Bronchial epithelial cell (primary cell): ENCODE measurements around the gene OR2AP1. TPM values are rescaled to one million over a fixed set of nuclear protein-coding genes. Genes with fewer than 3 reads are reported as not detected.
A peak's percentile ranks its signal among the peaks of the same experiment; 100 is the strongest.
"Not testable (repeated sequence)": the region's sequence is repeated elsewhere in the genome, so short reads cannot be mapped to it uniquely, and the experiment has no call there.

Source experiments
- DNase-seq: peaks from one replicate; pipeline ENCODE4 v3.0.0-alpha.2; 2010; ENCODE audit warnings: low read depth
- FAIRE-seq: peaks from 2 replicates; lab custom pipeline; 2011; peaks lifted over from hg19 to GRCh38; lab: Jason Lieb, UNC
- H3K27me3 ChIP-seq: 2 replicates; pipeline ENCODE4 v1.5.1; 2011; ENCODE audit warnings: low read length; ENCODE audit not compliant: control insufficient read depth, insufficient read depth
- H3K36me3 ChIP-seq: 2 replicates; pipeline ENCODE4 v1.5.1; 2011; ENCODE audit warnings: low read length; ENCODE audit not compliant: control insufficient read depth, insufficient read depth
- H3K4me3 ChIP-seq: 2 replicates; pipeline ENCODE4 v1.5.1; 2011; ENCODE audit warnings: mild to moderate bottlenecking, low read depth, low read length, control low read depth
- total RNA-seq: library from RNA; depleted of rRNA; stranded (reverse); fragments of >200 nt; gene quantifications from 2 replicates; pipeline ENCODE4 v1.2.1, GENCODE V29; 2014
- TF ChIP-seq, protein P1 (sequence below): IDR thresholded peaks from 2 replicates; pipeline ENCODE4 v1.5.1; 2011; ENCODE audit warnings: mild to moderate bottlenecking, moderate library complexity, low read length, control low read depth, inconsistent platforms; ENCODE audit not compliant: insufficient read depth, severe bottlenecking

The OR2AP1 gene
- total RNA-seq, 1 donor from 2014 or later: not detected

DNA sequence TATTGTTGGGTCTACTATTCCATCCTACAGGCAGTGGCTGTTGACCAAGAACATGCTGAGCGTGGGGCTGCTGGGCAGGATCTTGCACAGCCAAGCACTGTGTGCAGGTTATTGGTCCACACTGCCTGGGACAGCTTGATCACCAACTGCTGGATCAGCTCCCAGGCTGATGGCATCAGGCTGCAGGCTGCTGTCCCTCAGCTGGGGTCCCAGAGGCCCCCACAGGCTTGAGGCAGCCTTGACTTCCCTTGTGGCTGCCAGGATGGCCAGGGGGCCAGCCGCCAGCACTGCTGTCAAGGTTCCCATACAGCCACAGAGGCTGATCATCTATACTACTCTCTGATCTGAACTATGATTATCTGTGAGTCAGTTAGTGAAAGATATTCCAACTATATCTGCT, 9.8 kb downstream of the OR2AP1 start:
- TF ChIP-seq, protein P1, sequence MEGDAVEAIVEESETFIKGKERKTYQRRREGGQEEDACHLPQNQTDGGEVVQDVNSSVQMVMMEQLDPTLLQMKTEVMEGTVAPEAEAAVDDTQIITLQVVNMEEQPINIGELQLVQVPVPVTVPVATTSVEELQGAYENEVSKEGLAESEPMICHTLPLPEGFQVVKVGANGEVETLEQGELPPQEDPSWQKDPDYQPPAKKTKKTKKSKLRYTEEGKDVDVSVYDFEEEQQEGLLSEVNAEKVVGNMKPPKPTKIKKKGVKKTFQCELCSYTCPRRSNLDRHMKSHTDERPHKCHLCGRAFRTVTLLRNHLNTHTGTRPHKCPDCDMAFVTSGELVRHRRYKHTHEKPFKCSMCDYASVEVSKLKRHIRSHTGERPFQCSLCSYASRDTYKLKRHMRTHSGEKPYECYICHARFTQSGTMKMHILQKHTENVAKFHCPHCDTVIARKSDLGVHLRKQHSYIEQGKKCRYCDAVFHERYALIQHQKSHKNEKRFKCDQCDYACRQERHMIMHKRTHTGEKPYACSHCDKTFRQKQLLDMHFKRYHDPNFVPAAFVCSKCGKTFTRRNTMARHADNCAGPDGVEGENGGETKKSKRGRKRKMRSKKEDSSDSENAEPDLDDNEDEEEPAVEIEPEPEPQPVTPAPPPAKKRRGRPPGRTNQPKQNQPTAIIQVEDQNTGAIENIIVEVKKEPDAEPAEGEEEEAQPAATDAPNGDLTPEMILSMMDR: no peak
- FAIRE-seq (no peak), DNase-seq (no peak)
- Histone ChIP-seq H3K36me3 (no peaks in the 10 kb centered on the region), H3K4me3 (no peak overlapping the region), H3K27me3 (no peaks in the 10 kb centered on the region)

GRCh38 chr12:55585817-55586216, 13.5 kb downstream of the OR2AP1 start:
- H3K27me3 ChIP-seq: no peaks in the 10 kb centered on the region
- no peak for FAIRE-seq
- no peak for DNase-seq
- no peak overlapping the region for H3K4me3 ChIP-seq
- TF ChIP-seq, protein P1: no peak
- no peaks in the 10 kb centered on the region for H3K36me3 ChIP-seq

DNA sequence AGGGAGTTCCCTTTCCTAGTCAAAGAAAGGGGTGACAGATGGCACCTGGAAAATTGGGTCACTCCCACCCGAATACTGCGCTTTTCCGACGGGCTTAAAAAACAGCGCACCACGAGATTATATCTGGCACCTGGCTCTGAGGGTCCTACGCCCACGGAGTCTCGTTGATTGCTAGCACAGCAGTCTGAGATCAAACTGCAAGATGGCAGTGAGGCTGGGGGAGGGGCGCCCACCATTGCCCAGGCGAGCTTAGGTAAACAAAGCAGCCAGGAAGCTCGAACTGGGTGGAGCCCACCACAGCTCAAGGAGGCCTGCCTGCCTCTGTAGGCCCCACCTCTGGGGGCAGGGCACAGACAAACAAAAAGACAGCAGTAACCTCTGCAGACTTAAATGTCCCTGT, 17.9 kb downstream of the OR2AP1 start:
- H3K36me3 ChIP-seq, H3K4me3 ChIP-seq, H3K27me3 ChIP-seq, FAIRE-seq, DNase-seq: not testable (repeated sequence)

DNA sequence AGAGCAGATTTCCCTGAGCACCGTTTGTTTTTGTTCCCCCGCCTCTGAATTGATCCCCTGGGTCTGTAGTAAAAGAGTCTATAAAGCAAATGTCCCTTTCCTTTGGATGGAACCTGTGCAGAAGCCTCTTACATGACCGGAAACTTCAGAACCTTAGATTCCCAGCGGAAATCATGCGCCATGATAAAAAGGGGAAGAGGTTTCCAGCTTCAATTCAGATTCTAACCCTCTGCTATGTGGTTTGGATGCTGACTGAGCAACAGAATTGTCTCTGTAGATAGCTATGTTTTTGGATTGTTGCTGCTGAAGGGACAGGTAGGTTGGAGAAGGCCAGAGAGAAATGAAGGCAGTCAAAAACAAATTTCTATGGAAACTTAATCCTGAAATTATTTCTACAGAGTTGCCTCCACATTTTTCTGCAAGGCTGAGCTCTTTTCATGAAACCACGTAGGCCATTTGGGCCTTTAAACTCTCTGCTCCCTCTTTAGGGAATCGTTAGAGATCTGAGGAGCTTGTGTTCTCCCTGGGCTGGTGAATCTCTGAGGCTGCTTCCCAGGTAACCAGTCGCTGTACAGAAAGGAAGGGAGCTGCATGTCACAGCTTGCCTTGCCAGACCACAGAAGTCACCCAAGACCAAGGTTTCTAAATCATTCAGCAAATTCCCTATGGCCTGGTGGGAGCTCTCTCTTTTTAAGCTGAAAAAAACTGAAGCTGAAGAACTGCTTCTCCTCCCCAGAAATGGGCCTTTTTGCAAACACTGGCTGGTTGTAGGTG, 35.7 kb downstream of the OR2AP1 start:
- TF ChIP-seq, protein P1: no peak
- FAIRE-seq (no peak), DNase-seq (peak; percentile 74)
- H3K4me3 ChIP-seq: no peak overlapping the region
- no peaks in the 10 kb centered on the region for H3K36me3 ChIP-seq
- H3K27me3 ChIP-seq: no peaks in the 10 kb centered on the region

GRCh38 chr12:55610598-55610997, 38.3 kb downstream of the OR2AP1 start:
- no peaks in the 10 kb centered on the region for H3K27me3 ChIP-seq
- DNase-seq (no peak), FAIRE-seq (no peak)
- no peak overlapping the region for H3K4me3 ChIP-seq
- TF ChIP-seq, protein P1: no peak
- H3K36me3 ChIP-seq: no peaks in the 10 kb centered on the region

DNA sequence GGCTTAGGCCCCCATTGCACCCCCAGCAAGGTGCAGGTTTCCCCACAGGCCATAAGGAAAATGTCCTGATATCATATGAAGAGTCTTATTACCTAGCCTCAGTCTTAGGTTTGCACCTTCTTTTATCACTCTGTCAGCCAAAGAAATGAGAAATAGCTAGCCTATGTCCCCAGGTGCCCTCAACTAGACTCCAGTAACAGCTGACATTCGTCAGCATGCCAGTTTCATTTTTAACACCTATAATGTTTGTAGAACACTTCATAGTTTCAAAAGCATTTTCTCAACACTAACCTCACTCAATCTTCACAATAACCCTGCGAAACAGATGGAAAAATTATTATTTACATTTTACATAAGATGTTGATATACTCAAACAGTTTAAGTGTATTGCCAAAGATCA, 40.4 kb downstream of the OR2AP1 start:
- Histone ChIP-seq H3K36me3 (no peaks in the 10 kb centered on the region), H3K4me3 (no peak overlapping the region), H3K27me3 (no peaks in the 10 kb centered on the region)
- DNase-seq: no peak
- FAIRE-seq: no peak
- TF ChIP-seq, protein P1: no peak
